ENCODE measurements around the gene C19orf73.

Gene C19orf73

DNA sequence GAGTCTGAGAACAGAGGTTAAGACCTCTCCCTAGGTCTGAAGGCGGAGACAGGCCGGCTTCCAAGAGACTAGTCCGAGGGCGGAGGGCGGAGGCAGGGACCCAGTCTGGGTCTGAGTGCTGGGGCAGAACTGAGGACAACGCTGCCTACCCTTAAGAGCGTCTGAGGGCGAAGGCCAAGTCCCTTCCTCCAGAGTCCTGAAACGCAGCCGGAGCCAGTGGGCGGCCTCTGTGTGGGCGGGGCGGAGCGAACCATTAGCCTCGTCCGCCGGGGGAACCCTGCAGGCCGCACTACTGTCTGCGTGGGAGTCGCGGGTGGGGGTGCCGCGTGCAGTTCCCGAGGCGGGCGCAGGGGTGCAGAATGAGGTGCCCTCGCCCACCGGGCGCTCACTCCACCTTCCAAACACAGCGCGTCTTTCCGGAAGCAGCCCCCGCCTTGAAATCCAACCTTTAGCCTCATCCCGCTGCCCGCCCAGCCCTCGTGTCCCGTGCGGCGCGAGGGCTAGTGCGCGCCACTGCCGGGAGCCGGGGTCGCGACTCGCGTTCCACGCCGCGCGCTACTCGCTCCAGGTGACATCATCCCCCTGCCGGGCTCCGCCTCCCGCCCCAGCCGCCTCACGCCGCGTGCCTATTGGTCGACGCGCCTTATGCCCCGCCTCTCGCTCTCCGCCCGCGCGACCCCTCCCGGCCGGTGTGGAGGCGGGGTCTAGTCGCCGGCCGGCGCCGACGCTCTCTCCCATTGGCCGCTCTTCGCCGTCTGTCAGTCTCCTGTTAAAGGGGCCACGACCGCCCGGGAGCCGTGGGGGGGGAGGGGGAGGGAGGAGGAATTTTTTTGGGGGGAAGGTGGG lies at the start of gene C19orf73:
TSS of gene C19orf73 (minus strand) at position 579 of the 846 bp plus-strand sequence. CDS start at position 458, 121 bp downstream.
- peak; percentile 85 for DNase-seq (ENCODE audit: low read depth)

DNA sequence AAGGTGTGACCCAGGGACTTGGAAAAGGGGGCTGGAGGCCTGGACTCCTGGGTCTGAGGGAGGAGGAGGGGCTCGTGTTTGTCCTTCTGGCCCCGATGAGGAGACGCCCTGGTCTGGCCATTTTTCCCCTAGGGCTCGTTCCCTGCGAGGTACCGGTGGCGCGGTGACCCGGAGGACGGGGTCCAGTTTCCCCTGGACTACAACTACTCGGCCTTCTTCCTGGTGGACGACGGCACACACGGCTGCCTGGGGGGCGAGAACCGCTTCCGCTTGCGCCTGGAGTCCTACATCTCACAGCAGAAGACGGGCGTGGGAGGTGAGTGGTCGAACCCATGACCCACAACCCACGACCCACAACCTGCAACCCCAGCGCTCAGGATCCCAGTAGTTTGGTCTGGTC lies 49.5 kb upstream of the C19orf73 start:
- no peak for DNase-seq (ENCODE audit: low read depth)

DNA sequence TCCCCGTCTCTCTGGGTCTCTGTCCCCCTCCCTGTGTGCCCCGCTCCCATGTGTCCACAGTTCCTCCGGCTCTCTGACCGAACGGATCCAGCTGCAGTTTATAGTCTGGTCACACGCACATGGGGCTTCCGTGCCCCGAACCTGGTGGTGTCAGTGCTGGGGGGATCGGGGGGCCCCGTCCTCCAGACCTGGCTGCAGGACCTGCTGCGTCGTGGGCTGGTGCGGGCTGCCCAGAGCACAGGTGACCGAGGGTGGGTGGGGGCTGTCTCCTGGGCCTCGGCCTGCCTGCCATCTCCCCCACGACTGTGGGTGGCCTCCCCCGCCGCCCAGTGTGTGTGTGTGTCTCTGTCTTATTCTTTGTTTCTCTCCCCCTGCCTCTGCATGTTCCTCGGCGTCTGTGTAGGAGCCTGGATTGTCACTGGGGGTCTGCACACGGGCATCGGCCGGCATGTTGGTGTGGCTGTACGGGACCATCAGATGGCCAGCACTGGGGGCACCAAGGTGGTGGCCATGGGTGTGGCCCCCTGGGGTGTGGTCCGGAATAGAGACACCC lies 49.0 kb upstream of the C19orf73 start:
- no peak for DNase-seq (ENCODE audit: low read depth)

DNA sequence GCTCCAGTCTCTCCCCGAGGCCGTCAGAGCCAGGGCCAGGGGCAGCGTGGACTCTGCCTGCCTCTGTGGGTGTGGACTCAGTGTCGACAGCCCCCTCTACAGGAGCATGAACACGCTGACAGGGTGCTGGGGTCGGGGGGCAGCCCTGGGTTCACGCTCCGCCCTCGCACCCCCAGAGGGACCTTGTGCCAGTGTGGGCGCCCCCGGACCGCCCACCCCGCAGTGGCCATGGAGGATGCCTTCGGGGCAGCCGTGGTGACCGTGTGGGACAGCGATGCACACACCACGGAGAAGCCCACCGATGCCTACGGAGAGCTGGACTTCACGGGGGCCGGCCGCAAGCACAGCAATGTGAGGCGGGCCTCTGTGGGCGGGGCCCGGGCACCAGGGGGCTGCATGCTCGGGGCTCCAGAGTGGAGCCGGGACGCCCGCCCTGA lies 46.9 kb upstream of the C19orf73 start:
- no peak for DNase-seq (ENCODE audit: low read depth)

GRCh38 chr19:49165111-49165750 lies 46.3 kb upstream of the C19orf73 start:
- no peak for DNase-seq (ENCODE audit: low read depth)

DNA sequence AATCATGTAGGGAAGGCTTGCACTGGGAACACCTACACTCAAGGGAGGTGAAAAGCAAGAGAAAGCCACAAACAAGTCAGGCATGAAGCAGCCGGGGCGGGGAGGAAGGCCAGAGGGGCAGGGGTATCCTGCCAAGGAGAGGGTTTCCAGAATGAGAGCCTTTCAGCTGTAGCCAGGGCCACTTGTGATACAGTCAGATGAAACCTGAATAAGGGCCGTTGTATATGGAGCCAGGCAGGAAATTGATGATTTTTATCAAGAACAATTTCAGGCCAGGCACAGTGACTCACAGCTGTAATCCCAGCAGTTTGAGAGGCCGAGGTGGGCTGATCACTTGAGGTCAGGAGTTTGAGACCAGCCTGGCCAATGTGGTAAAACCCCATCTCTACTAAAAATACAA lies 43.0 kb upstream of the C19orf73 start:
- no peak for DNase-seq (ENCODE audit: low read depth)

DNA sequence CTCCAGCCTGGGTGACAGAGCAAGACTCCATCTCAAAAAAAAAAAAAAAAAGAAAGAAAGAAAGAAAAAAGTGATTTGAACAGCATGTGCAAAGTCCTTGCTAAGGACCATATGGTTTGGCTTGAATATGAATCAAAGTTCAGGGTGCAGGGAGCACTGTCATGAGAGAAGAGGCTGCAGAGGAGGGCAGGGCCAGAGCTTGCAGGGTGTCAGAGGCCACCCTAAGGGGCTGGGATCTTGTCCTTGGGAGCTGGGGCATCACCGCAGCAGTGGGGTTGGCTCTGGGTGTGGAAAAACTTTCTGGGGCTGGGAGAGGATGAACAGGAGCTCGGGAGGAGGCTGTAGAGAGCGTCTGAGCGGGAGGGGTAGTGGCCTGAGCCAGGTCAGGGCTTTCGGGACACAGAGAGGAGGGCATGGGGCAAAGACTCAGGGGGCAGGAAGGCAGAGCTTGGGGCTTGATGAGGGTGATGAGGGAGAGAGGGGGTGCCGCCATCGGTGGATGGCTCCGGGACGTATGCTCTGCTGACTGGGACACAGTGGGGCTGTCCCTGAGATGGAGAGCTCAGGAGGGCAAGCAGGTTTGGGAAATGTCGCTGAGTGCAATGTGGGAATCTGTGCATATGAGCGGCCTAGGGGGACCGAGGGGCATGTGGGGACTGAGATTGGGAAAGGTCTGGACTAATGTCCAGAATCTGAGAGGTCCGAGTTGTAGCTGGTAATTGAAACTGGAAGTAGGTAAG lies 41.7 kb upstream of the C19orf73 start:
- no peak for DNase-seq (ENCODE audit: low read depth)

DNA sequence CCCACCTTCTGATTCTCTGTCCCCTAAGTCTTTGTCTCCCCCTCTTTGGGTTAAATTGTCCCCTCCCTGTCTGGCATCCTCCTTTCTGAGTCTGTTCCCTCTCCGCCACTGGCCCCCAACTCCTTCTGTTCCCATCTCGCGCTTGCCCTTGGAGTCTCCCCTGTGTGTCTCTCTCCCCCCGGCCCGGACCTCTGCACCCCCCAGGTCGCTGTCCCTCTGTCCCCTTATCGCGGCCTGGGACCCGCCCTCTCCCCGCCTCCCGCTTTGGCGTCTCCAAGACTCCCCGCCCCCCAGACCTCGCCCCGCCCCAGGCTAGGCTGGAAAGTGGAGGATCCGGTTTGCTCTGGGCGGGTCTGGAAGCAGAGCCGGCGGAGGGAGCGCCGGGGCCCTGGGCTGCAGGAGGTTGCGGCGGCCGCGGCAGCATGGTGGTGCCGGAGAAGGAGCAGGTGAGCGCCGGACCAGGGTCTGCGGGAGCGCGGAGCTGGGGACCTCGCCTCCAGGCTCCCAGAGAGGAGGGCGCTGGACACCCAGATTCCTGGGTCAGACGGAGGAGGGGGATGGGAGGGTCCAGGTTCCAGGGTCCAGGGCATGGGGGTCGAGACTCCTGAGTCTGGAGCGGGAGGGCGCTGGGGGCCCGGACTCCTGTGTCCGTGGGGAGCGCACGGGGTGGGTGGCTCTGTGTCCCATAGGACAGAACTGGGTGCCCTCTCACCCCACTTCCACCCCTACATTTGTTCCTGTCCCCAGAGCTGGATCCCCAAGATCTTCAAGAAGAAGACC lies 38.7 kb upstream of the C19orf73 start, which contains the start of gene TRPM4:
TSS of gene TRPM4 (plus strand) at position 348 of the 780 bp plus-strand sequence. CDS start at position 423, 75 bp downstream.
- peak; percentile 47 for DNase-seq (ENCODE audit: low read depth)

DNA sequence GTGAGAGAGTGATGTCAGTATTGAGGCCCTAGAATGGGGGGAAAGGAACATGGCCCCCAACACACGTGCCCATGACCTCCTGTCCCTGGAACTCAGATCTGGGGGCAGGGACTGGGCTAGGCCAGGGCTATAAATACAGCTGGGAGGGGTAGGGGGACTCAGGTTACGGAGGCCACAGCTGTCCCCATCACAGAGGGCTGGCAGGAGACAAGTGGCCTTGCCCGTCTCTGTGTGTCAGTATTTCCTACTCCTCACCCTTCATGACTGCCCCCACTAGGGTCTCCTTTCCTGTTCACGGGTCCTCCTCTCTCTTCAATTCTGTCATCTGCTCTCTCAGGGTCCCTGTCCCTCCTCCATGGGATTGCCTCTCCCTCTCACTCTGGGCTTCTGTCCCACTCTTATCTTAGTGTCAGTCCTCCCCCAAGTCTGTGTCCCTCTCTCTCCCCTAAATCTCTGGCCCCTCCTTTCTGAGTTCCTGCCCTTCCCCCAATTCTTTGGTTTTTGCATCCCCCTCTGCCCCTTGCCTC lies 36.9 kb upstream of the C19orf73 start:
- DNase-seq (ENCODE audit: low read depth): no peak

DNA sequence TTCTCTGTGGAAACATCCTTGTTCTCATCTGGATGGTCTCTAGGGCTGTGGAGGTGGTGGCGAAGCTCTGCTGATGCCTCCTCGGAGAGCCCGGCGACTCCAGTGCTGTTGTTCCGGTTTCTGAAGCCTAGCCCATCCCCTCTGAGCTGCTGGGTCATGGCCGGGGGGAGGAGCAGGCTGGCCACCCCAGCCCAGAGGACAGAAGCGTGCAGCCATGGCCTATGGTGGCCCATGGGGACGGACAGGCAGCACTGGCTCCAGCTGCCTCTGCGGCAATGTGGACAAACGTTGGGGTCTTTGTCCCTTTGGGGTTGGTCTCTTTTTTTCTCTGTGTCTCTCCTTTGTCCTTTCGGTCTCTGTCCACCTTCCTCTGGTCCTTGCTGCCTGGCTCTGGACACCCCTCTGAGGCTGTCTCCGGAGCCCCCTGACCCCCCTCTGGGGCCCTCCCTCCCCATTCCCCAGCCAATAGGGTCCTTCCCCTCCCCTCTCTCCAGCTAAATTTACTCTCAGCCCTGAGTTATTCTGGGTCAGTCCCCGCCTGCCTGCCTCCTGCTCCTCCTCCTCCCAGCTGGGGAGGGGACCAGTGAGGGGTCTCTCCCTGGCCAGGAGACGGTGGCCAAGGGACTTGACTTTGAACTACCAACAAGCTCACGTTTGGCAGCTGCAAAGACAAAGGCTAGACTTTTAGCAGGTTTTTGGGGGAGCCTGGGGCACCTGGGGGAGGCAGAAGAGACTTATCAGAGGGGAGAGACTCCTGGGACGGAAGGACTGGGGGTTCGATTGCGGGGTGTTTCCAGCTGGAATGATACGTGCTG lies 36.3 kb upstream of the C19orf73 start, which contains the start of gene HRC:
TSS of gene HRC (minus strand) at position 392 of the 815 bp plus-strand sequence. CDS start at position 233, 159 bp downstream.
- no peak for DNase-seq (ENCODE audit: low read depth)

- no peak for DNase-seq (ENCODE audit: low read depth)
These were observed 35.3 kb upstream of the C19orf73 start for GRCh38 chr19:49154279-49154678.

DNA sequence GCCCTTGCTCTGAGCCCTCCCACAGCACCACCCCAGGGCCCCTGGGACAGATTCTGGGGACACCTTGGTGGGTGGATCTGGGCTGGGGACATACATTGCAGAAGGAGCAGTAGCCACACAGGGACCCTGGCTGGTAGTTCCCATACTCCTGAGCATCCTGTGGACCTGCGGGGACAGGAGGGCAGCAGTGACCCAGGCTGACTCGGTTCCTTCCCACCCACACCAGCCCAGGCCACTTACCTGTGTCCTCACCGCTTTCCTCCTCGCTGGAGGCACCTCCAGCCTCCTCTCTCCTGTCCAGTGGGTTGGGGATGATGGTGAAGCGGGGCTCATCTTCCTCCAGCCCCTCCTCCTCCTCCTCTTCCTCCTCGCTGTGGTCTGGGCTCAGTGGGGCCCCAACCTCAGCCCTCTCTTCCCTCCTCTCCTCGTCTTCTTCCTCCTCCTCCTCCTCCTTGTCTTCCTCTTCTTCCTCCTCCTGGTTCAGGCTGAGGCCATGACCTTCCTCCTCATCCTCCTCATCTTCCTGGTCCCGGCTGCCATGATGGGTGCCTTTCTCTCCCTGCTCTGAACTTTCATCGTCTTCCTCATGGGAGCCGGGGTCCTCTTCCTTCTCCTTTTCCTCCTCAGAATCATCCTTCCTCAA lies 34.3 kb upstream of the C19orf73 start:
- no peak for DNase-seq (ENCODE audit: low read depth)

DNA sequence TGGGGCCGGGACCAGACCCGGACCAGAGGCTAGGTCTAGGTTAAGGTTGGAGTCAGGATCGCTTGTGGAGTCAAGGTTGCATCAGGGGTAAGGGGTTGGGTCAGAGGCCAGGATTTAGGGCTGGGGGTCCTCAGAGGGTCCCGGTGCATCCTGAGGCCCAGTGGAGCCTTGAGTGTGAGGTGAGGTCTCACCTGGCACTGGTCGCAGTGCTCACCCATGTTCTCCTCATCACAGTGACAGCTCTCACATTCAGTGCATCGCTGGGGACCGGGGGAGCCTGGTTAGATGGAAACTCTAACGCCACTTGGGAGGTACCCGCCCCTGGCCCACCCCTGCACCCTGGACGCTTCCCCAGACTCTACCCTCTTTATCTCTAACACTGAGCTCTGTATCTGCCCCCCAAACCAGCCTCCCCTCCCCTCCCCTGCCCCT lies 33.2 kb upstream of the C19orf73 start:
- DNase-seq (ENCODE audit: low read depth): no peak

DNA sequence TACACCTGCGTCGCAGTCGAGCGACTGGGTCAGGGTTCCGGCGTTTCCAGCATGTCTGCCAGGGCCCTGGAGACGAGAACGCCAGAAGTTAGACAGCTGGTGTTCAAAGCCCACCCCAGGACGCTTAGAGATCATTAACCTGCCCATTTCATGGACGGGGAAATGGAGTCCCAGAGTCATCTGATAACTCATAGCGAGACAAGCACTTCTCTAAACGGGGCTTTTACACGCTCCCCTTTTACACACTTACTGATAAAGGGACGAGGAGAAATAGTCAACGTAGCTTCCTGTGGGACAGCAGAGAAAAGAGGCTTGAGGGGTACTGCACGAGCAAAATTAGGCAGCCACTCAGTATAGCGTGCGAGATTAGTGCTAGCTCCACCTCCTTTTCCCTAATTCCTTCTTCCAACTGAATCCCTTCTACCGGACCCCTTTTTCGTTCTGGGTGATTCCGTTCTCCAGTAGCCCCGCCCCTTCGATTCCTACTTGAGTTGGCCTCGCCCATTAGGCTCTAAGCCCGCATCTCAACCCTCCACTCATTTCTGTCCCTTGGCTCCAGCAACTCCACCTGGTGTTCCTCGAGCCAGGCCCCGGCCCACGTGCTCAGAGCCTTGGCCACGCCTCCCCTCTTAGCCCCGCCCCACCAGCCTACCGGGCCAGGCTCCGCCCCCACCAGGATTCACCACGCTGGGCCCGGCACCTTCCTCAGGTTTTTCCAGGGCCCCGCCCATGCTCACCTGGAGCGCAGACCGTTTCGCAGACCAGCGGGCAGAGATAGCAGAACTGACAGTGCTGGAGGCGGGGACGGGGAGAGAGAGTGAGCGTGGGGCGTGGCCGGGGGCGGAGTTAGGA lies 32.5 kb upstream of the C19orf73 start:
- no peak for DNase-seq (ENCODE audit: low read depth)

GRCh38 chr19:49150944-49151243 lies 32.0 kb upstream of the C19orf73 start:
- no peak for DNase-seq (ENCODE audit: low read depth)

GRCh38 chr19:49150106-49150943 lies 31.4 kb upstream of the C19orf73 start:
- peak; percentile 49 for DNase-seq (ENCODE audit: low read depth)

- DNase-seq (ENCODE audit: low read depth): peak; percentile 65
These were observed 30.7 kb upstream of the C19orf73 start for GRCh38 chr19:49149652-49150105.
